GM18867 (cell line): Measurements from ENCODE around the gene TRIM21.
"Not testable (repeated sequence)": the region's sequence is repeated elsewhere in the genome, so short reads cannot be mapped to it uniquely, and the experiment has no call there.

Experiments used
- ATAC-seq: cut with Tn5 transposase; IDR thresholded peaks from one replicate; pipeline ENCODE4 v1.9.1; 2021; ENCODE audit warnings: mild to moderate bottlenecking, moderate library complexity; ENCODE audit not compliant: unreplicated experiment

TRIM21 gene

GRCh38 chr11:4393209-4393857 is at the start of gene TRIM21:
Gene TRIM21, minus strand, starts transcription at chr11:4393702. Its CDS starts 3,293 bp downstream, at chr11:4390409.
- ATAC-seq = peak; percentile 100

GRCh38 chr11:4441515-4441914 is 48.0 kb upstream of the TRIM21 start:
- ATAC-seq = no peak

GRCh38 chr11:4436411-4436810 is 42.9 kb upstream of the TRIM21 start:
- no peak for ATAC-seq

- ATAC-seq = no peak
These were observed 40.4 kb upstream of the TRIM21 start for GRCh38 chr11:4433856-4434255.

GRCh38 chr11:4430051-4430450 is 36.5 kb upstream of the TRIM21 start:
- no peak for ATAC-seq

- no peak for ATAC-seq
These were observed 24.9 kb upstream of the TRIM21 start for GRCh38 chr11:4418403-4418802.

- no peak for ATAC-seq
These were observed 23.3 kb upstream of the TRIM21 start for GRCh38 chr11:4416816-4417215.

GRCh38 chr11:4416306-4416705 is 22.8 kb upstream of the TRIM21 start:
- no peak for ATAC-seq

GRCh38 chr11:4406206-4406605 is 12.7 kb upstream of the TRIM21 start:
- not testable (repeated sequence) for ATAC-seq

- ATAC-seq = peak; percentile 28
These were observed 339 bp upstream of the TRIM21 start for GRCh38 chr11:4393858-4394223.

GRCh38 chr11:4388221-4388620 is 5.3 kb downstream of the TRIM21 start:
- no peak for ATAC-seq

- no peak for ATAC-seq
These were observed 7.3 kb downstream of the TRIM21 start for GRCh38 chr11:4385978-4386740.

- ATAC-seq = no peak
These were observed 11.6 kb downstream of the TRIM21 start for GRCh38 chr11:4381901-4382300.

- ATAC-seq = no peak
These were observed 17.9 kb downstream of the TRIM21 start for GRCh38 chr11:4375431-4376140.

- ATAC-seq = no peak
These were observed 23.3 kb downstream of the TRIM21 start for GRCh38 chr11:4370166-4370565.

GRCh38 chr11:4368286-4368685 is 25.2 kb downstream of the TRIM21 start, which contains the start of gene OR52B4:
Gene OR52B4, minus strand, starts transcription at chr11:4368386. Its CDS starts 91 bp downstream, at chr11:4368295.
- ATAC-seq = no peak

- ATAC-seq = not testable (repeated sequence)
These were observed 45.4 kb downstream of the TRIM21 start for GRCh38 chr11:4348142-4348541.

- ATAC-seq = not testable (repeated sequence)
These were observed 48.1 kb downstream of the TRIM21 start for GRCh38 chr11:4345366-4345765.
